ENCODE measurements around the gene DCBLD2. TPM values are rescaled to one million over a fixed set of nuclear protein-coding genes. Genes with fewer than 3 reads are reported as not detected.

The DCBLD2 gene
- total RNA-seq, 1 donor, result 300 TPM

DNA sequence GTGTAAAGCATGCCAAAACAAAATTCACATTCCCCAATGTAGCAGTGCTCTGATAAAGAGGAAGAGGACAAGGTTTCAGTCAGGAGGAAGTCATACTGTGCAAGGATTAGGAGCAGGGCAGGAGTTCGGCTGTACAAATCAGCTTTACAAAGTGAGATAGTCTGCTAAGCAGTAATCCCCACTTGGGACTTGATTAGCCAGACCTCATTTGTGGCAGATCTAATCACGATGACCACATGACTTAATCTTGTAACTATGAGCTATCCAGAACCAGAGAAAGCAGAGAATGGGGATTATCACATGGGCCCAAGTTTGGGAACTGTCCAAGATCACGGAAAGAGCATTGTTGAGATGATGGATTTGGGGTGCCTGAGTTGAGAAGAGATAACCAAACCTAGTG lies 7.8 kb downstream of the DCBLD2 start:
- no peak overlapping the region for H3K4me3 ChIP-seq (ENCODE audit: low read depth, low read length)
- peak; percentile 45 for DNase-seq (ENCODE audit: low read depth)
- TF ChIP-seq, protein P1, sequence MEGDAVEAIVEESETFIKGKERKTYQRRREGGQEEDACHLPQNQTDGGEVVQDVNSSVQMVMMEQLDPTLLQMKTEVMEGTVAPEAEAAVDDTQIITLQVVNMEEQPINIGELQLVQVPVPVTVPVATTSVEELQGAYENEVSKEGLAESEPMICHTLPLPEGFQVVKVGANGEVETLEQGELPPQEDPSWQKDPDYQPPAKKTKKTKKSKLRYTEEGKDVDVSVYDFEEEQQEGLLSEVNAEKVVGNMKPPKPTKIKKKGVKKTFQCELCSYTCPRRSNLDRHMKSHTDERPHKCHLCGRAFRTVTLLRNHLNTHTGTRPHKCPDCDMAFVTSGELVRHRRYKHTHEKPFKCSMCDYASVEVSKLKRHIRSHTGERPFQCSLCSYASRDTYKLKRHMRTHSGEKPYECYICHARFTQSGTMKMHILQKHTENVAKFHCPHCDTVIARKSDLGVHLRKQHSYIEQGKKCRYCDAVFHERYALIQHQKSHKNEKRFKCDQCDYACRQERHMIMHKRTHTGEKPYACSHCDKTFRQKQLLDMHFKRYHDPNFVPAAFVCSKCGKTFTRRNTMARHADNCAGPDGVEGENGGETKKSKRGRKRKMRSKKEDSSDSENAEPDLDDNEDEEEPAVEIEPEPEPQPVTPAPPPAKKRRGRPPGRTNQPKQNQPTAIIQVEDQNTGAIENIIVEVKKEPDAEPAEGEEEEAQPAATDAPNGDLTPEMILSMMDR (IDR thresholded peaks at IDR 0.05; ENCODE audit: insufficient read depth, low read depth, low read length), result no peak

DNA sequence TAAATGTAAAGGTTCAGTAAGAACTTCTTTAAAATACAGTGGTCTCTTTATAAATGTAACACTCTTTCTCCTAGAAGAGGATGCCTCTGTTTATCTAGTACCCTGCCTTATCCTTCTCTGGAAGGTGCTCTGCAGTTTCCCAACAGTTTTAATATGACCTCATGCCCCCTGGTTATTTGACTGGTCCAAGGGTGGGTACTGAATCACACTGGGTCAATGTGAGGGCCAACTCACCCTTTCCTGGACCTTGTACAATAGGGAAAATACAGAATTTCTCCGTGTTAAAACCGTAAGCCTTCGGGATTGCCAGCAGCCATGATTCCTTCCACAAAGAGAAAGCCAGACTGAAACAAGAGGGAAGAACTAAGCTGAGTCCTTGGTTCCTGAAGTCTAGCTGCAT lies 9.2 kb downstream of the DCBLD2 start:
- no peak overlapping the region for H3K4me3 ChIP-seq (ENCODE audit: low read depth, low read length)
- DNase-seq (ENCODE audit: low read depth), result no peak
- TF ChIP-seq, protein P1 (IDR thresholded peaks at IDR 0.05; ENCODE audit: insufficient read depth, low read depth, low read length), result no peak

DNA sequence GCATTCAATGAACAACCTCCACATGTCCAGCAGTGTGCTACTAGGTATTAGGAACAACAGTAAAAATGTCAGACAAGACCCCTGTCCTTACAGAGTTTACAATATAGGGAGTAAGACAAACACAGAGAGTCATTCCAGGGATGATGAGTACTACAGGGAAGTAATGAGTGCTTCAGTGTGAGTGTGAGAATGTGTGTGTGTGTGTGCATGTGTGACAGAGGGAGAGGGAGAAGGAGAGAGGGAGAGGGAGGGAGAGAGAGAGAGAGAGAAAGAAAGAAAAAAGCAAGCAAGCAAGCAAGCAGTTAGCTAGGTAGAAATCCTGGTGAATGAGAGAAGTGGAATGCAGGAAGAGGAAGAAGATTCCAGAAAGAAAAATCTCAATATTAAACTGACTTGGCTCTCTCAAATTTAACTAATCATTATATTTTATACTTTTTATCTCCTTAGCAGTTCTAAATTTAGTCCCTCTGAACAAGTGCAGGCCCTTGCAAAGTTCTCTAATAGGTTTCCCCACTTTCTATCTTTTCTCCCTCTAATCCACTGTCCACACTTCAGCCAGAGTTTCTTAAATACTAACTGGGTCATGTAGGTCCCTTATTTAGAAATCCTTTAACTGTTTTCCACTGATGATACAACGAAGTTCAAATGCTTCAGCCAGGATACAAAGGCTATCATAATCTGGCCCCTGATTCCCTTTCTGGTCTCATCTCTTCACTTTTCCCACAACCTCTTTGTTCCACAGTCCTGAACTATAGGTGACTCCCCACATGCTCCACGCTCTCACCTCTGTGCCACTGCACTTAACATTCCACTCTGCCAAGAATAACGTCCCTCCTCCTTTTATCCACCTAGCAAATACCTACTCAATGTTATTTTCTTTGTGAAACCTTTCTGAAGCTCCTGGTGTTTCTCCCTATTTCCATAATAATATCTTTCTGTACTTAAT lies 10.3 kb downstream of the DCBLD2 start:
- H3K4me3 ChIP-seq (ENCODE audit: low read depth, low read length), result no peak overlapping the region
- no peak for DNase-seq (ENCODE audit: low read depth)
- TF ChIP-seq, protein P1 (IDR thresholded peaks at IDR 0.05; ENCODE audit: insufficient read depth, low read depth, low read length), result no peak

DNA sequence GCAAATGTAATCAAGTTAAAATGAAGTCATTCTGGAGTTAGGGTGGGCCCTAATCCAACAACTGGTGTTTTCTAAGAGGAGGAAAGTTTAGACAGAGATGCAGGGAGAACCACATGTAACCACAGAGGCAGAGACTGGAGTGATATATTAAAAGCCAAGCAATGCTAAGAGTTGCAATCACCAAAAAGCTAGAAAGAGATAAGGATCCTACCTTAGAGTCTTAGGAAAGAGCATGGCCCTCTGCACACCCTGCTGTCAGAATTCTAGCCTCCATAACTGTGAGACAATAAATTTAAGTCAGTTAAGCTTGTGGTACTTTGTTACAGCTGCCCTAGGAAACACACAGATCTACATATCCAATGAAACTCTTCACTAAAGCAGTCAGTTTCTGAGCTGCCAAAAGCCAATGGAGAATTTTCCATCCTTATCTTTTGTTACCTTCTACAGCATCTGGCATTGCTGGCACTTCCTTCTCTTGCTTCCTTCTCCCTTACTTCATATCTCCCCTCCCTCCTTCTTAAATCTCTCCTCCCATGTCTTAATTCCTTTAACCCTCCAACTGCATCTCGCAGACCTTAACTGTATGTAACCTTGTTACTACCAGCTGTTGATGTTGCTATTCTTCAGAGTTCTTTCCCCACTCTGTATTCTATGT lies 11.2 kb downstream of the DCBLD2 start:
- no peak for DNase-seq (ENCODE audit: low read depth)
- no peak overlapping the region for H3K4me3 ChIP-seq (ENCODE audit: low read depth, low read length)
- TF ChIP-seq, protein P1 (IDR thresholded peaks at IDR 0.05; ENCODE audit: insufficient read depth, low read depth, low read length), result no peak

DNA sequence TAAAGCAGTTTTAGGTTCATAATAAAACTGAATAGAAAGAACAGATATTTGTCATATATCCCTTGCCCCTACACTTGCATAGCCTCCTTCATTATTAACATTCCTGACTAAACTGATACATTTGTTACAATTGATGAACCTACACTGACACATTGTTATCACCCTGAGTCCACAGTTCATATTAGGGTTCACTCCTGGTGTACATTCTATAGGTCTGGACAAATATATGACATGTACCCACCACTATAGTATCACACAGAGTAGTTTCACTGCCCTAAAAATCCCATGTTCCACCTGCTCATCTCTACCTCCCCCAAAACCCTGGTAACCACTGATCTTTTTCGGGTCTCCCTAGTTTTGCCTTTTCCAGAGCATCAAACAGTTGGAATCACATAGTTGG lies 13.8 kb downstream of the DCBLD2 start:
- TF ChIP-seq, protein P1 (IDR thresholded peaks at IDR 0.05; ENCODE audit: insufficient read depth, low read depth, low read length), result no peak
- no peak overlapping the region for H3K4me3 ChIP-seq (ENCODE audit: low read depth, low read length)
- no peak for DNase-seq (ENCODE audit: low read depth)

DNA sequence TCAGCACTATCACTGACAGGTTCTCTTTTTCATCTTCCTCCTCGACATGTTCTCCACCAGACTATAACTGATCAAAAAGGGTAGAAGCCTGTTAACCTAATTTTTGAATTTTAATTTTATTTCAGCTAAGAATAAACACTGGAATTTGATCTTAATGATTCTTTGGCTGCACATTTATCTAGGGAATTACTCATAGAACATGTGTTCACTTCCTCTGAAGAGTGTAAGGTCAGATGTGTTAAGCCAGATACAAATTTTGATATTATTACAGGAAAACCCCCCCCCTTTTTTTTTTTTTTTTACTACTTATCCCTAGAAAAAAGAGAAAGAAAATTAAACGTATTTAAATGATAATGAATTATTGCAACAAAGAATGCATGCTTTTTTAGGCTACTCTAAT lies 15.0 kb downstream of the DCBLD2 start:
- H3K4me3 ChIP-seq (ENCODE audit: low read depth, low read length), result no peak overlapping the region
- TF ChIP-seq, protein P1 (IDR thresholded peaks at IDR 0.05; ENCODE audit: insufficient read depth, low read depth, low read length), result no peak
- DNase-seq (ENCODE audit: low read depth), result no peak
